Activated CD4-positive, CD25-positive, alpha-beta regulatory T cell treated with anti-CD3 and anti-CD28 coated beads, Interleukin-2, amount 50 U/mL, for 24 hours (primary cell): ENCODE data around the gene ENTPD1.
A peak's percentile ranks its signal among the peaks of the same experiment; 100 is the strongest.

Experiments
- ATAC-seq, 2 donors: fragments of 150-1000 bp; cut with Tn5 transposase; one replicate each; pipeline ENCODE4 v1.10.0; 2021; ENCODE audit warnings: mild to moderate bottlenecking in 1 of 2, moderate library complexity in 1 of 2

The ENTPD1 gene

GRCh38 chr10:95832216-95833041 is 76.5 kb downstream of the ENTPD1 start:
- ATAC-seq, result peak; percentile 91

DNA sequence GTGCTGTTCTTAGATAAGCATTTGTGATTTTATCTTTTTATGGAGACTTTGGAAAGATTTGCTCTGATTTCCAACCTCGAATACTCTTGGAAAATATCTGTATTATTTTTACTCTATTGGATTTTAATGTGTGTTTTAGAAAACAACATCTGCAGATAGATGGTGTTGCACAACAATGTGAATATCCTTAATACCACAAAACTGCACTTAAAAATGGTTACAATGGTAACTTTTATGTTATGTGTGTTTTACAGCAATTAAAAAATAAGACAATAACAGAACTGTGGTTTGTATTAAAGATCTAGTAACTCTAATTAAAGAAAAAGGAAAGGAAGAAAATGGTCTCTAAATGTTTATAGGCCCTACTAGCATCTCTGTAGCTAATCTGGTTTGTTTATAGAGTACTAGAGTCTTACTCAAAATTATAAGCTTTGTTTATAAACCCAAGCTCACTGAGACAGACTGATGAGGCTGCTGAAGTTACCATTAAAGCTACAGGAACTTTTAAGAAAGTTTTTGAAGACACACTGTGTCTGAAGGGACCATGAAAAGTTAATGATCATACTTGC is 77.2 kb downstream of the ENTPD1 start:
- no peak for ATAC-seq

- ATAC-seq, result no peak
Measured at GRCh38 chr10:95834406-95834805, 78.4 kb downstream of the ENTPD1 start.

DNA sequence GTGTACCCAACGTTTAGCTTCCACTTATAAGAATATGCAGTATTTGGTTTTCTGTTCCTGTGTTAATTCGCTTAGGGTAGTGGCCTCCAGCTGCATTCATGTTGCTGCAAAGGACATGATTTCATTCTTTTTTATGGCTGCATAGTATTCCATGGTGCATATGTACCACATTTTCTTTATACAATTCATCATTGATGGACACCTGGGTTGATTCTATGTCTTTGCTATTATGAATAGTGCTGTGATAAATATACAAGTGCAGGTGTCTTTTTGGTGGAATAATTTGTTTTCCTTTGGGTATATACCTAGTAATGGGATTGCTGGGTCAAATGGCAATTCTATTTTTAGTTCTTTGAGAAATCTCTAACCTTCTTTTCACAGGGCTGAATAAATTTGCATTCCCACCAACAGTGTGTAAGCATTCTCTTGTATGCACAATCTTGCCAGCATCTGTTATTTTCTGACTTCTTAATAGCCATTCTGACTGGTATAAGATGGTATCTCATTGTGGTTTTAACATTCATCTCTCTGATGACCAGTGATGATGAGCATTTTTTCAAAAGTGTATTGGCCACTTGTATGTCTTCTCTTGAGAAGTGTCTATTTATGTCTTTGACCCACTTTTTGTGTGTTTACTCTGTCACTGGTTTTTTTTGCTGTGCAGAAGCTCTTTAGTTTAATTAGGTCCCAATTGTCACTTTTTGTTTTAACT is 79.3 kb downstream of the ENTPD1 start:
- ATAC-seq, result peak; percentile 4 to 15

- ATAC-seq, result no peak
Measured at GRCh38 chr10:95835911-95836310, 79.9 kb downstream of the ENTPD1 start.

- no peak for ATAC-seq
Measured at GRCh38 chr10:95836610-95837355, 80.8 kb downstream of the ENTPD1 start.

DNA sequence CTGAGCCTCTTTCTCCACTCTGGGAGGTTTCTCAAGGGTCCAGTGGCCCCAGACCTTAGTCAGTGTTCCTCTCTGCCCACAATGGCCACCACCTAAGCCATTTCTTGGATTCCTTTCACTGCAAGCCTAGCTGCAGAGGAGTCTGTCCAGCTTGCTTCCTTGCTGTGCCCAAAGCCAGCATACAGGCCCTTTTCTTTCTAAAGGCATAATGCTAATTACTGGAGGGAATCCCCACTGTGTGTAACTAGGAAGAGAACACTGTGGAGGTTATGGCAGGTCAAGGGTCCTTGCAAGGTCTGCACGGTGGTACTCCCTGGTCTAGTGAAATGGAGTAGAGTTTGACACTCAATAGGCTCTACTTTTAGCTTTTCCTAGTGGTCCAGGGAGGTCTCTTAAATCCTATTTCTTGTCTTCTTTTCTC is 81.4 kb downstream of the ENTPD1 start:
- ATAC-seq, result no peak

DNA sequence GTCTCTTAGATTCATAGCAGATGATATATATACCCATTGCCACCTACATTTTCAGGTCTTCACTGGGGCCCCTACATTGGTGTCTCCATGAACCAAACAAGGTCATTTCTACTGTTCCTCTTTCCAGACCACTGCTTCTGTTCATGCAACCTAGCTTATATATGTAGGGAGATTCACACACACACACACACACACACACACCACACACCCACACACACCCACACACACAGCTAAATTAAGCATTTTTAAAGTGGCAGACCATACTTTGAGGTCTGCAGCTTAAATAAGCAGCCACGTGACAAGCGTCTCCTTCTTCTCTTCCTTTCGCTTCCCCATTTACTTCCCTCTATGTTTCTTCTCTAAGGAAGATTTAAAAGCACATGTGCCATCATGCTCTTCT is 81.8 kb downstream of the ENTPD1 start:
- ATAC-seq, result no peak

GRCh38 chr10:95840121-95840520 is 84.2 kb downstream of the ENTPD1 start:
- ATAC-seq, result peak in 1 of 2 donors; percentile 25

GRCh38 chr10:95840681-95841080 is 84.7 kb downstream of the ENTPD1 start:
- ATAC-seq, result peak in 1 of 2 donors; percentile 30

DNA sequence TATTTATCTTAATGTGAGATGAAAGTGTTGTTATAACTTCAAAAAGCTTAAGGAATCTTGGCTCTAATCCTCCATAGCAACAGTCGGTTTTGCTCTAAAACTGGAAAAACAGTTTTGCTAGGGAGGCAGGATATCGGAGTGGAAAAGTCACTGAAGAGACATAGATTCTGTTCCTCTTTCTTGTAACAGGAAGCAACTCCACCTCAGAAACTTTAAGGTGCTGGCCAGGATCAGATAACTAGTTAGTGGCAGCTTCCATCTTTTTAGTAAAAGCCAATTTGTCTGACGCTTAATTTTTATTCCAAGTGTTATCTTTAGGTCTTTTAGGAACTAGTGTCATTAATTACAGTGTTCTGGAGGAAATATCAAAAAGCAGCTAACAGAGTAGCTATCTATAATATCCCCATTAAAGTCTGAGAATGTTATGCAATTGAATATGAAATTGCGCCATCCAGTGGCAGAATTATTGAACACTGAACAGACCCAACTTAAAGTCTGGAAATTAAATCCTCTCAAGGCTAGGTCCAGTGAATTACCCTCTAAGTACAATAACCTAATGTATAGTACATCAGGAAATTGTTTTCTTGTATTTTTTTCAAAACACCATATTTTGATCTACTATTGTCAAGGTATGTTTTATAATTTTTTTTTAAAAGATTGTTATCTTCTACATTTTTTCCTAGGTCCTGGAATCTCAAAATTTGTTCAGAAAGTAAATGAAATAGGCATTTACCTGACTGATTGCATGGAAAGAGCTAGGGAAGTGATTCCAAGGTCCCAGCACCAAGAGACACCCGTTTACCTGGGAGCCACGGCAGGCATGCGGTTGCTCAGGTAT is 85.9 kb downstream of the ENTPD1 start:
- ATAC-seq, result peak; percentile 61 to 69

DNA sequence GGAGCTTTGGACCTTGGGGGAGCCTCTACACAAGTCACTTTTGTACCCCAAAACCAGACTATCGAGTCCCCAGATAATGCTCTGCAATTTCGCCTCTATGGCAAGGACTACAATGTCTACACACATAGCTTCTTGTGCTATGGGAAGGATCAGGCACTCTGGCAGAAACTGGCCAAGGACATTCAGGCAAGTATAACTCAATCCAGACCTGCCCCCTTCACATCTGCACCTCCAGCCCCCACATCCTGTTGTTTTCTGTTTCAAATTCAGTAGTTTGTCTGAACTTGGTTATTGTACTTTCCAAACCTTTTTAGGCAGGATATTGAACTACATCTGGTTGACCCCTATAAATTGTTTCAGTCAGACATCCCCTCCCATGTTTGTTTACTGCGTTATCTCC is 89.4 kb downstream of the ENTPD1 start:
- ATAC-seq, result no peak

GRCh38 chr10:95847007-95847406 is 91.0 kb downstream of the ENTPD1 start:
- ATAC-seq, result no peak

DNA sequence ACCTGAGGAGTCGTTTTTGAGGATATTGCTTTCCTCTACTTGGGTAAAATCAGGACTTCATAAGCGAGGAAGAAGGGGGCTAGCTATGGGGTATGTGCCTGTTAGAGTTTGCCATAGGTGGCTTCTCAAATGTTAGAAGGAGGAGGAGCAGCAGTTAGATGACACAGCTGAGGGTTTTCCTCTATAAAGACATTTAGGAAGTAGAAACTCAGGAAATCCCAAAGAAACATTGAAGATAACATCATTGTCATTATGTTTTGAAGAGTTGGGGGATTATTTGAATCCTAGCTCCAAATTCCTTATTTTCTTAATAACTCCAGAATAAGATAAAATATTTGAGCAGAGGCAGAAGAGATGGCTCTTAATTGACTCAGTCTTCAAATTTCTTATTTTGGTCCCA is 92.9 kb downstream of the ENTPD1 start:
- no peak for ATAC-seq

DNA sequence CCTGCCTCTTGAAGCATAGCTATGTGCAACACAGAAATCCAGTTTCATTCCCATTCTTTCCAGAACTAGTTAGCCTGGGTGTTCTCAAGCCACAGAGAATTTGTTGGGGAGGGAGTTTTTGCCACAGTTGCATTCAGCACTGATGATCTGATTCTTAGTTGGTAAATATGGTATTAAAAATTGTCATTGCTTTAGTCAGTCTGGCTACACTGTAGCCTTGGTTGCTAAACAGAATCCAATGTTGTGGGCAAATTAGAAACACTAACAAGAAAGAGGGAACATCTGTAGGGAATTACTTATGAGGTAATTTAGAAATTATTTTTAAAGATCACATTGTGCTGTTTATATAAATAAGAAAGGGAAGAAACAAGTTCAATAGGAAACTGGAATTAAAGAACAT is 94.8 kb downstream of the ENTPD1 start:
- ATAC-seq, result no peak

GRCh38 chr10:95860166-95860940 is 104.4 kb downstream of the ENTPD1 start:
- ATAC-seq, result no peak

- ATAC-seq, result no peak
Measured at GRCh38 chr10:95861386-95861785, 105.4 kb downstream of the ENTPD1 start.

DNA sequence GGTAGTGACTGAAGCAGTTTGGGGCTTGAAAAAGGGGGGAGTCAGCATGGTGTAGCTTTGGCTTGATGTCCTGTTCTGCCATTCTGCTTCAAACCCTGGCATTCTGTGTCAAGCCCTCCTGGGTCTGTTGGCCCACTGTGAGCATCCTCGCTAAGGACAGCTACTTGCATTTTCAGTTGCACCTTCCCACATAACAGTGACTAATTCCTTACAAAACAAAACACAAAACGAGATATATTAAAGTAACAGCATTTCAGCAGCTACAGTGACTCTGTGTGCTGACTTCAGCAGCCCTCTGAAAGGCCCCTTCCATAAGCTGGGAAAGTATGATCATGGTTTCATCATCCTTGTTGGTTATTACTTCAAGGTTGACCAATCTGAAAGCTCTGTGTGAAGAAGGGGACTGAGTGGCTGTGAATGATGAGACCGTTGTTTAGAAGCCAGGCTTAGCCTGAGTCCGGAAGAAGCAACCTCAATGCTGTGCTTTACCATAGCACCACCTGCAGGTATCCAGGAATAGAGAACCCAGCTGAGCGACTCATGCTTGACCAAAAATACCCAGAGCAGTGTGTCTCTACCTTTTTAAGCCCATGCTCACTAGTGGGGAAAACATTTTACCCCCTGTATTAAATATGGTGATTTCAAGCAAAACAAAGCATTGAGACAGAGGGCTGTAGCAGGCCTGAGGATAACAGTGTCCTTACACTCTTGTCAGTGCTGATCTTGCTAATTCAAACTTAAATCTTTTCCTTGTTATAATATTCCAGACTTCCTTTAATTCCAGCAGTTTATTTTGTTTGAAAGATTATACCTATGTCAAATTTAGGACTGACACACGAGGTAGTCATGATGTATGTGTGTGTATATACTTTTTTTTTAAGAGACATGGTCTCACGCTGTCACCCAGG is 109.2 kb downstream of the ENTPD1 start:
- ATAC-seq, result peak; percentile 72 to 85

- ATAC-seq, result no peak
Measured at GRCh38 chr10:95865814-95866466, 110.0 kb downstream of the ENTPD1 start.

- ATAC-seq, result no peak
Measured at GRCh38 chr10:95866467-95866842, 110.5 kb downstream of the ENTPD1 start.
